ENCODE measurements around the gene ZNF148. TPM values are rescaled to one million over a fixed set of nuclear protein-coding genes. Genes with fewer than 3 reads are reported as not detected.
A peak's percentile ranks its signal among the peaks of the same experiment; 100 is the strongest.
"Not testable (repeated sequence)": the region's sequence is repeated elsewhere in the genome, so short reads cannot be mapped to it uniquely, and the experiment has no call there.

Gene ZNF148
- 19.8 TPM for polyA plus RNA-seq (2013, experiment 1 of 2)
- 19.4 TPM for polyA plus RNA-seq (2013, experiment 2 of 2)

GRCh38 chr3:125374996-125375941, at the start of gene ZNF148:
TSS of gene ZNF148 (minus strand) at chr3:125375325. CDS start at chr3:125313640, 61,685 bp downstream.
- H3K27ac ChIP-seq (ENCODE audit: low read depth, low read length, severe bottlenecking): peak within 1 kb of the TSS; percentile 85
- peaks cover 4% of the 10 kb centered on the region for H3K4me1 ChIP-seq (ENCODE audit: control insufficient read depth, insufficient read depth, low read length, poor library complexity, severe bottlenecking)
- H3K4me3 ChIP-seq (ENCODE audit: extremely low read depth, insufficient read depth, low read length, poor library complexity, severe bottlenecking): peak within 1 kb of the TSS; percentile 69
- peaks cover 14% of the 10 kb centered on the region for H3K36me3 ChIP-seq (ENCODE audit: control insufficient read depth, insufficient read depth, low read length)
- WGBS, 2 experiments (ENCODE audit: insufficient coverage in 2 of 2): 1 to 2% methylated on average over 27 to 28 of the region's 69 CpGs
- no peaks in the 10 kb centered on the region for H3K9me3 ChIP-seq (ENCODE audit: control insufficient read depth, low read length)

- H3K4me3 ChIP-seq (ENCODE audit: extremely low read depth, insufficient read depth, low read length, poor library complexity, severe bottlenecking): no peak overlapping the region
- no peaks in the 10 kb centered on the region for H3K4me1 ChIP-seq (ENCODE audit: control insufficient read depth, insufficient read depth, low read length, poor library complexity, severe bottlenecking)
- H3K9me3 ChIP-seq (ENCODE audit: control insufficient read depth, low read length): no peaks in the 10 kb centered on the region
- WGBS, 2 experiments (ENCODE audit: insufficient coverage in 2 of 2): 81 to 96% methylated on average over 3 of the region's 4 CpGs
- H3K36me3 ChIP-seq (ENCODE audit: control insufficient read depth, insufficient read depth, low read length): no peaks in the 10 kb centered on the region
- no peak overlapping the region for H3K27ac ChIP-seq (ENCODE audit: low read depth, low read length, severe bottlenecking)
Observed at GRCh38 chr3:125418306-125418705, 43.2 kb upstream of the ZNF148 start.

GRCh38 chr3:125416235-125416634, 41.1 kb upstream of the ZNF148 start:
- 92 to 100% methylated on average over 2 of the region's 3 CpGs for WGBS, 2 experiments (ENCODE audit: insufficient coverage in 2 of 2)
- Histone ChIP-seq H3K27ac (ENCODE audit: low read depth, low read length, severe bottlenecking) (no peak overlapping the region), H3K36me3 (ENCODE audit: control insufficient read depth, insufficient read depth, low read length) (no peaks in the 10 kb centered on the region), H3K4me3 (ENCODE audit: extremely low read depth, insufficient read depth, low read length, poor library complexity, severe bottlenecking) (no peak overlapping the region), H3K4me1 (ENCODE audit: control insufficient read depth, insufficient read depth, low read length, poor library complexity, severe bottlenecking) (no peaks in the 10 kb centered on the region), H3K9me3 (ENCODE audit: control insufficient read depth, low read length) (no peaks in the 10 kb centered on the region)

DNA sequence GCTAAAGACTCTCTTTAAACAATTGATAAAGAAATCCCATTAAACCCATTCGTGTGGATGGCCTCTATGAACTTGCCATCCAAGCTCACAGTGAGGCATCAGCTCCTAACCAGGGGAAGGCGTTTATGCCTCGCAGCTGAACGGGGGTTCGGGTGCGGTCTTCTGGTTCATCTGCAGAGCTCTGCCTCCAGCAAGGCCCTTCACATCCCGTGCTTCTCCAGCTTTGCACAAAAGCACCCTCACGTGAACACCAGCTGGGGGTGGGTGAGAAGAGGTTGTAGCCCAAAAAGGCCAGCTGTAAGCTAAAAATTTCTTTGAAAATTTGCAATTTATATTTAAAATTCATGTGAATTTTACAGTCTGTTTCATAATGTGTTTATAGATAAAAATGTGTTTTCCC, 39.5 kb upstream of the ZNF148 start:
- Histone ChIP-seq H3K4me1 (ENCODE audit: control insufficient read depth, insufficient read depth, low read length, poor library complexity, severe bottlenecking) (no peaks in the 10 kb centered on the region), H3K9me3 (ENCODE audit: control insufficient read depth, low read length) (no peaks in the 10 kb centered on the region), H3K4me3 (ENCODE audit: extremely low read depth, insufficient read depth, low read length, poor library complexity, severe bottlenecking) (no peak overlapping the region), H3K27ac (ENCODE audit: low read depth, low read length, severe bottlenecking) (no peak overlapping the region), H3K36me3 (ENCODE audit: control insufficient read depth, insufficient read depth, low read length) (no peaks in the 10 kb centered on the region)
- 83 to 88% methylated on average over 3 to 6 of the region's 8 CpGs for WGBS, 2 experiments (ENCODE audit: insufficient coverage in 2 of 2)

- H3K36me3 ChIP-seq (ENCODE audit: control insufficient read depth, insufficient read depth, low read length): no peaks in the 10 kb centered on the region
- no peak overlapping the region for H3K4me3 ChIP-seq (ENCODE audit: extremely low read depth, insufficient read depth, low read length, poor library complexity, severe bottlenecking)
- H3K4me1 ChIP-seq (ENCODE audit: control insufficient read depth, insufficient read depth, low read length, poor library complexity, severe bottlenecking): no peaks in the 10 kb centered on the region
- WGBS, 2 experiments (ENCODE audit: insufficient coverage in 2 of 2): 86 to 100% methylated on average over 1 to 5 of the region's 6 CpGs
- no peak overlapping the region for H3K27ac ChIP-seq (ENCODE audit: low read depth, low read length, severe bottlenecking)
- H3K9me3 ChIP-seq (ENCODE audit: control insufficient read depth, low read length): no peaks in the 10 kb centered on the region
Observed at GRCh38 chr3:125410922-125411321, 35.8 kb upstream of the ZNF148 start.

GRCh38 chr3:125406070-125406469, 30.9 kb upstream of the ZNF148 start:
- 94 to 97% methylated on average over 2 of the region's 2 CpGs for WGBS, 2 experiments (ENCODE audit: insufficient coverage in 2 of 2)
- no peak overlapping the region for H3K27ac ChIP-seq (ENCODE audit: low read depth, low read length, severe bottlenecking)
- H3K36me3 ChIP-seq (ENCODE audit: control insufficient read depth, insufficient read depth, low read length): no peaks in the 10 kb centered on the region
- H3K9me3 ChIP-seq (ENCODE audit: control insufficient read depth, low read length): no peaks in the 10 kb centered on the region
- peaks cover 6% of the 10 kb centered on the region for H3K4me1 ChIP-seq (ENCODE audit: control insufficient read depth, insufficient read depth, low read length, poor library complexity, severe bottlenecking)
- H3K4me3 ChIP-seq (ENCODE audit: extremely low read depth, insufficient read depth, low read length, poor library complexity, severe bottlenecking): no peak overlapping the region

- not testable (repeated sequence) for H3K27ac ChIP-seq (ENCODE audit: low read depth, low read length, severe bottlenecking); H3K9me3 ChIP-seq (ENCODE audit: control insufficient read depth, low read length); H3K36me3 ChIP-seq (ENCODE audit: control insufficient read depth, insufficient read depth, low read length); H3K4me3 ChIP-seq (ENCODE audit: extremely low read depth, insufficient read depth, low read length, poor library complexity, severe bottlenecking)
- no CpG with 5 or more reads among the region's 4 CpGs for WGBS, 2 experiments (ENCODE audit: insufficient coverage in 2 of 2)
- H3K4me1 ChIP-seq (ENCODE audit: control insufficient read depth, insufficient read depth, low read length, poor library complexity, severe bottlenecking): peaks cover 10% of the 10 kb centered on the region
Observed at GRCh38 chr3:125405515-125405914, 30.4 kb upstream of the ZNF148 start.

- Histone ChIP-seq H3K9me3 (ENCODE audit: control insufficient read depth, low read length) (no peaks in the 10 kb centered on the region), H3K27ac (ENCODE audit: low read depth, low read length, severe bottlenecking) (no peak overlapping the region), H3K4me3 (ENCODE audit: extremely low read depth, insufficient read depth, low read length, poor library complexity, severe bottlenecking) (no peak overlapping the region), H3K36me3 (ENCODE audit: control insufficient read depth, insufficient read depth, low read length) (no peaks in the 10 kb centered on the region), H3K4me1 (ENCODE audit: control insufficient read depth, insufficient read depth, low read length, poor library complexity, severe bottlenecking) (peaks cover 10% of the 10 kb centered on the region)
- no CpG with 5 or more reads among the region's 2 CpGs for WGBS, 2 experiments (ENCODE audit: insufficient coverage in 2 of 2)
Observed at GRCh38 chr3:125403789-125404188, 28.7 kb upstream of the ZNF148 start.

GRCh38 chr3:125402639-125403038, 27.5 kb upstream of the ZNF148 start:
- 68 to 74% methylated on average over 2 of the region's 2 CpGs for WGBS, 2 experiments (ENCODE audit: insufficient coverage in 2 of 2)
- Histone ChIP-seq H3K9me3 (ENCODE audit: control insufficient read depth, low read length) (no peaks in the 10 kb centered on the region), H3K4me1 (ENCODE audit: control insufficient read depth, insufficient read depth, low read length, poor library complexity, severe bottlenecking) (peaks cover 10% of the 10 kb centered on the region), H3K4me3 (ENCODE audit: extremely low read depth, insufficient read depth, low read length, poor library complexity, severe bottlenecking) (no peak overlapping the region), H3K36me3 (ENCODE audit: control insufficient read depth, insufficient read depth, low read length) (no peaks in the 10 kb centered on the region), H3K27ac (ENCODE audit: low read depth, low read length, severe bottlenecking) (no peak overlapping the region)

- Histone ChIP-seq H3K9me3 (ENCODE audit: control insufficient read depth, low read length) (no peaks in the 10 kb centered on the region), H3K36me3 (ENCODE audit: control insufficient read depth, insufficient read depth, low read length) (no peaks in the 10 kb centered on the region), H3K4me3 (ENCODE audit: extremely low read depth, insufficient read depth, low read length, poor library complexity, severe bottlenecking) (no peak overlapping the region), H3K27ac (ENCODE audit: low read depth, low read length, severe bottlenecking) (peak overlapping the region; percentile 42), H3K4me1 (ENCODE audit: control insufficient read depth, insufficient read depth, low read length, poor library complexity, severe bottlenecking) (peaks cover 10% of the 10 kb centered on the region)
- WGBS, 2 experiments (ENCODE audit: insufficient coverage in 2 of 2): 67% methylated on average over 1 of the region's 1 CpG; no CpG with 5 or more reads in 1 of the 2 experiments
Observed at GRCh38 chr3:125401402-125401801, 26.3 kb upstream of the ZNF148 start.

DNA sequence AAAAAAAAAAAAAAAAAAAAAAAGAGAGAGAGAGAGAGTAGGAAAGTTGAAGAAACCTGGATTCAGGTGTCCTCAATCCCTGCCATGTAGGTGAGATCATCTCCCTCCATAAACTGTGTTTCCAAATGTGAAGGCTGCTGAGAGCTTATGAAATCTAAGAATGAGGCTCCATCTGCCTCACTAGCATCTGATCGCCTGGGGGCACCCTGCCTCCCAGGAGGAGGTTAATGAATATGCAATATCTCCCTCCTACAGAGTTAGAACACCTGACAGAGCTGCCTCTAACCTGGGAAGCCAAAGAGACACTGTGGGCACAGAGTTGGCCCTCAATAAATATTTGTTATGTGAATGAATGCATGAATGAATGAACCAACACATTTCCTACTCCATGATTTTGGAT, 23.8 kb upstream of the ZNF148 start:
- WGBS, 2 experiments (ENCODE audit: insufficient coverage in 2 of 2): no CpG with 5 or more reads among the region's 1 CpG
- Histone ChIP-seq H3K27ac (ENCODE audit: low read depth, low read length, severe bottlenecking) (no peak overlapping the region), H3K9me3 (ENCODE audit: control insufficient read depth, low read length) (no peaks in the 10 kb centered on the region), H3K4me1 (ENCODE audit: control insufficient read depth, insufficient read depth, low read length, poor library complexity, severe bottlenecking) (peaks cover 10% of the 10 kb centered on the region), H3K4me3 (ENCODE audit: extremely low read depth, insufficient read depth, low read length, poor library complexity, severe bottlenecking) (no peak overlapping the region), H3K36me3 (ENCODE audit: control insufficient read depth, insufficient read depth, low read length) (no peaks in the 10 kb centered on the region)
